Trophoblast cell (in vitro differentiated cells and primary cell): ENCODE data around the gene AVPR1B.

Experiments used
- DNase-seq, 2 donors: peaks; one replicate each; pipeline ENCODE4 v3.0.0-alpha.2; 2016
- H2AFZ ChIP-seq: 2 replicates; pipeline ENCODE4 v1.6.1; 2013; ENCODE audit warnings: low read length, moderate library complexity, mild to moderate bottlenecking; ENCODE audit not compliant: insufficient read depth, poor library complexity
- H2AK5ac ChIP-seq: 2 replicates; pipeline ENCODE4 v1.6.1; 2013; ENCODE audit warnings: mild to moderate bottlenecking, low read length
- H2BK120ac ChIP-seq: 2 replicates; pipeline ENCODE4 v1.6.1; 2013; ENCODE audit warnings: low read length, mild to moderate bottlenecking, moderate library complexity; ENCODE audit not compliant: insufficient read depth, poor library complexity
- H2BK12ac ChIP-seq: 2 replicates; pipeline ENCODE4 v1.6.1; 2013; ENCODE audit warnings: mild to moderate bottlenecking, low read length, moderate library complexity
- H2BK5ac ChIP-seq: 2 replicates; pipeline ENCODE4 v1.6.1; 2013; ENCODE audit warnings: low read length, low read depth, moderate library complexity, mild to moderate bottlenecking; ENCODE audit not compliant: poor library complexity
- H3K14ac ChIP-seq: 2 replicates; pipeline ENCODE4 v1.6.1; 2013; ENCODE audit warnings: mild to moderate bottlenecking, low read length
- H3K18ac ChIP-seq: 2 replicates; pipeline ENCODE4 v1.6.1; 2013; ENCODE audit warnings: mild to moderate bottlenecking, low read length
- H3K23ac ChIP-seq: 2 replicates; pipeline ENCODE4 v1.6.1; 2013; ENCODE audit warnings: low read length
- H3K27ac ChIP-seq: 2 replicates; pipeline ENCODE4 v1.5.1; 2013; ENCODE audit warnings: low read depth, mild to moderate bottlenecking, inconsistent platforms, low read length, moderate library complexity
- H3K27me3 ChIP-seq: 2 replicates; pipeline ENCODE4 v1.6.1; 2013; ENCODE audit warnings: inconsistent platforms, mild to moderate bottlenecking, low read length, moderate library complexity; ENCODE audit not compliant: insufficient read depth
- H3K36me3 ChIP-seq, 2 experiments: 1 replicate in 1 of 2; 2 replicates in 1 of 2; pipeline ENCODE4 v1.6.1; 2013; ENCODE audit warnings: low read length in 2 of 2, mild to moderate bottlenecking in 2 of 2, moderate library complexity in 1 of 2; ENCODE audit not compliant: insufficient read depth in 2 of 2, control insufficient read depth in 1 of 2
- H3K4ac ChIP-seq: 2 replicates; pipeline ENCODE4 v1.6.1; 2013; ENCODE audit warnings: low read depth, mild to moderate bottlenecking, low read length, moderate library complexity
- H3K4me1 ChIP-seq, 2 experiments: 1 replicate in 1 of 2; 2 replicates in 1 of 2; pipeline ENCODE4 v1.6.1; 2013; ENCODE audit warnings: low read length in 2 of 2, mild to moderate bottlenecking in 2 of 2, moderate library complexity in 1 of 2; ENCODE audit not compliant: insufficient read depth in 2 of 2, control insufficient read depth in 1 of 2
- H3K4me2 ChIP-seq: 2 replicates; pipeline ENCODE4 v1.6.1; 2013; ENCODE audit warnings: inconsistent platforms, mild to moderate bottlenecking, low read length, moderate library complexity
- H3K4me3 ChIP-seq: 2 replicates; pipeline ENCODE4 v1.5.1; 2013; ENCODE audit warnings: mild to moderate bottlenecking, low read depth, low read length, inconsistent platforms
- H3K79me1 ChIP-seq: one replicate; pipeline ENCODE4 v1.6.1; 2013; ENCODE audit warnings: low read length
- H3K79me2 ChIP-seq: 2 replicates; pipeline ENCODE4 v1.6.1; 2013; ENCODE audit warnings: low read length, mild to moderate bottlenecking; ENCODE audit not compliant: control insufficient read depth, insufficient read depth, poor library complexity
- H3K9ac ChIP-seq: 2 replicates; pipeline ENCODE4 v1.6.1; 2013; ENCODE audit warnings: mild to moderate bottlenecking, low read length
- H3K9me3 ChIP-seq: 2 replicates; pipeline ENCODE4 v1.6.1; 2013; ENCODE audit warnings: low read depth, mild to moderate bottlenecking, control low read depth, inconsistent platforms, low read length; ENCODE audit not compliant: insufficient read depth
- H4K12ac ChIP-seq: 2 replicates; pipeline ENCODE4 v1.6.1; 2013; ENCODE audit warnings: low read depth, mild to moderate bottlenecking, low read length, moderate library complexity
- H4K8ac ChIP-seq: 2 replicates; pipeline ENCODE4 v1.6.1; 2013; ENCODE audit warnings: low read depth, mild to moderate bottlenecking, low read length, moderate library complexity
- H4K91ac ChIP-seq: one replicate; pipeline ENCODE4 v1.6.1; 2013; ENCODE audit warnings: low read depth, mild to moderate bottlenecking, low read length, moderate library complexity
- WGBS: extraction: QIAGEN DNeasy Blood & Tissue Kit; methylation state at CpG from one replicate; pipeline ENCODE4 v1.1.7; 2013; ENCODE audit warnings: missing lambda C conversion rate; ENCODE audit not compliant: insufficient read length, insufficient coverage; ENCODE audit errors: extremely low coverage; 5-methylcytosine and 5-hydroxymethylcytosine counted together

Gene AVPR1B

GRCh38 chr1:206070627-206071304 lies 46.4 kb downstream of the AVPR1B start:
- Histone ChIP-seq H4K12ac (no peak overlapping the region), H4K8ac (no peak overlapping the region), H3K4me3 (no peak overlapping the region), H3K27me3 (no peaks in the 10 kb centered on the region), H3K9me3 (no peaks in the 10 kb centered on the region), H3K4me1 (peaks cover 0 to 4% of the 10 kb centered on the region in 2 experiments), H2BK120ac (no peak overlapping the region), H4K91ac (no peak overlapping the region), H3K4me2 (no peak overlapping the region), H3K4ac (no peak overlapping the region), H3K18ac (no peak overlapping the region), H2AK5ac (no peak overlapping the region), H3K27ac (no peak overlapping the region), H3K23ac (no peak overlapping the region), H3K9ac (no peak overlapping the region), H3K14ac (no peak overlapping the region), H2AFZ (no peak overlapping the region), H3K79me2 (no peaks in the 10 kb centered on the region), H3K36me3 (no peaks in the 10 kb centered on the region), H3K79me1 (no peaks in the 10 kb centered on the region), H2BK12ac (no peak overlapping the region), H2BK5ac (no peak overlapping the region)
- DNase-seq, result no peak
- no CpG with 5 or more reads among the region's 9 CpGs for WGBS

GRCh38 chr1:206068314-206068713 lies 48.9 kb downstream of the AVPR1B start:
- Histone ChIP-seq H3K27me3 (no peaks in the 10 kb centered on the region), H3K14ac (no peak overlapping the region), H3K9ac (no peak overlapping the region), H3K27ac (no peak overlapping the region), H3K18ac (no peak overlapping the region), H3K79me2 (no peaks in the 10 kb centered on the region), H3K23ac (no peak overlapping the region), H2BK120ac (no peak overlapping the region), H4K12ac (no peak overlapping the region), H4K8ac (no peak overlapping the region), H3K9me3 (no peaks in the 10 kb centered on the region), H2AFZ (no peak overlapping the region), H2BK5ac (no peak overlapping the region), H3K36me3 (no peaks in the 10 kb centered on the region), H3K79me1 (no peaks in the 10 kb centered on the region), H4K91ac (no peak overlapping the region), H3K4me3 (no peak overlapping the region), H3K4ac (no peak overlapping the region), H3K4me2 (no peak overlapping the region), H3K4me1 (peaks cover 0 to 4% of the 10 kb centered on the region in 2 experiments), H2BK12ac (no peak overlapping the region), H2AK5ac (no peak overlapping the region)
- no CpG with 5 or more reads among the region's 1 CpG for WGBS
- DNase-seq, result no peak

GRCh38 chr1:206067486-206068227 lies 49.5 kb downstream of the AVPR1B start:
- H3K4ac ChIP-seq, result no peak overlapping the region
- H3K36me3 ChIP-seq, result no peaks in the 10 kb centered on the region
- H2BK12ac ChIP-seq, result no peak overlapping the region
- no peak overlapping the region for H2AK5ac ChIP-seq
- no peak overlapping the region for H4K12ac ChIP-seq
- peaks cover 0 to 4% of the 10 kb centered on the region in 2 experiments for H3K4me1 ChIP-seq
- no peak overlapping the region for H3K23ac ChIP-seq
- H3K27ac ChIP-seq, result no peak overlapping the region
- no peak overlapping the region for H3K14ac ChIP-seq
- peaks cover under 1% of the 10 kb centered on the region for H3K9me3 ChIP-seq
- H3K27me3 ChIP-seq, result no peaks in the 10 kb centered on the region
- H2BK120ac ChIP-seq, result no peak overlapping the region
- no peak overlapping the region for H3K4me2 ChIP-seq
- WGBS, result no CpG with 5 or more reads among the region's 8 CpGs
- H2BK5ac ChIP-seq, result no peak overlapping the region
- H3K4me3 ChIP-seq, result no peak overlapping the region
- H4K8ac ChIP-seq, result no peak overlapping the region
- no peak for DNase-seq
- no peak overlapping the region for H2AFZ ChIP-seq
- peaks cover under 1% of the 10 kb centered on the region for H3K79me1 ChIP-seq
- no peak overlapping the region for H4K91ac ChIP-seq
- no peak overlapping the region for H3K9ac ChIP-seq
- no peaks in the 10 kb centered on the region for H3K79me2 ChIP-seq
- no peak overlapping the region for H3K18ac ChIP-seq

- H3K9ac ChIP-seq, result no peak overlapping the region
- WGBS, result no CpG with 5 or more reads among the region's 6 CpGs
- H3K4me1 ChIP-seq, result peaks cover 0 to 4% of the 10 kb centered on the region in 2 experiments
- no peak overlapping the region for H3K27ac ChIP-seq
- no peak overlapping the region for H3K14ac ChIP-seq
- no peak overlapping the region for H4K91ac ChIP-seq
- no peak overlapping the region for H3K4me2 ChIP-seq
- H2AFZ ChIP-seq, result no peak overlapping the region
- H4K12ac ChIP-seq, result no peak overlapping the region
- no peak overlapping the region for H4K8ac ChIP-seq
- H3K79me2 ChIP-seq, result no peaks in the 10 kb centered on the region
- no peak overlapping the region for H2BK5ac ChIP-seq
- no peaks in the 10 kb centered on the region for H3K27me3 ChIP-seq
- no peak overlapping the region for H3K4me3 ChIP-seq
- no peak overlapping the region for H2BK120ac ChIP-seq
- no peak overlapping the region for H3K4ac ChIP-seq
- H2AK5ac ChIP-seq, result no peak overlapping the region
- DNase-seq, result no peak
- peaks cover 3% of the 10 kb centered on the region for H3K9me3 ChIP-seq
- no peak overlapping the region for H3K23ac ChIP-seq
- H3K36me3 ChIP-seq, result no peaks in the 10 kb centered on the region
- no peak overlapping the region for H3K18ac ChIP-seq
- peaks cover 2% of the 10 kb centered on the region for H3K79me1 ChIP-seq
- no peak overlapping the region for H2BK12ac ChIP-seq
Measured at GRCh38 chr1:206066479-206067171, 50.6 kb downstream of the AVPR1B start.
